ENCODE results near the gene BMP5.

Gene BMP5

DNA sequence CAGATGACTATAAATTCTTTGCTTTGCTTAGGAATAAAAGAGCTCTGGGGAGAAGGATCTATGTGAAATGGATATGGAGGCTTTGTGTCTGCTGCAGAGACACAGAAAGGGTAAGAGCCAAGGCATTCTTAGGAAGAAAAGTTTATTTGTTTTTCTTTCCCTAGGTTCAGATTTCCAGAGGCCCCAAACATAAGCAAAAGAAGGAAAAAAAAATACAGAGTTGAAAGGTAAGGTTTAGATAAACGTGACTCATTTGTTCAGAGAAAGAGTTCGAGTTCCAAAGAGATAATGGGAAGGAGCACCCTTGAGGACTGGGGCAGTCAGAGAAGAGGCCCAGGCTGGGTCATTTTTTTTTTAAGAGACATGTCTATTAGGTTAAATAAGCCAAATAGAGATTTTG lies 27.4 kb upstream of the BMP5 start:
- no peak overlapping the region for H3K4me2 ChIP-seq (ENCODE audit: low read length)
- TF ChIP-seq EZH2phosphoT487 (IDR thresholded peaks at IDR 0.05; ENCODE audit: low read depth) = no peak
- TF ChIP-seq, protein P1, sequence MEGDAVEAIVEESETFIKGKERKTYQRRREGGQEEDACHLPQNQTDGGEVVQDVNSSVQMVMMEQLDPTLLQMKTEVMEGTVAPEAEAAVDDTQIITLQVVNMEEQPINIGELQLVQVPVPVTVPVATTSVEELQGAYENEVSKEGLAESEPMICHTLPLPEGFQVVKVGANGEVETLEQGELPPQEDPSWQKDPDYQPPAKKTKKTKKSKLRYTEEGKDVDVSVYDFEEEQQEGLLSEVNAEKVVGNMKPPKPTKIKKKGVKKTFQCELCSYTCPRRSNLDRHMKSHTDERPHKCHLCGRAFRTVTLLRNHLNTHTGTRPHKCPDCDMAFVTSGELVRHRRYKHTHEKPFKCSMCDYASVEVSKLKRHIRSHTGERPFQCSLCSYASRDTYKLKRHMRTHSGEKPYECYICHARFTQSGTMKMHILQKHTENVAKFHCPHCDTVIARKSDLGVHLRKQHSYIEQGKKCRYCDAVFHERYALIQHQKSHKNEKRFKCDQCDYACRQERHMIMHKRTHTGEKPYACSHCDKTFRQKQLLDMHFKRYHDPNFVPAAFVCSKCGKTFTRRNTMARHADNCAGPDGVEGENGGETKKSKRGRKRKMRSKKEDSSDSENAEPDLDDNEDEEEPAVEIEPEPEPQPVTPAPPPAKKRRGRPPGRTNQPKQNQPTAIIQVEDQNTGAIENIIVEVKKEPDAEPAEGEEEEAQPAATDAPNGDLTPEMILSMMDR (IDR thresholded peaks at IDR 0.05; ENCODE audit: low read depth, low read length) = no peak
- H3K27me3 ChIP-seq (ENCODE audit: low read depth, low read length) = no peaks in the 10 kb centered on the region
- no peak overlapping the region for H3K27ac ChIP-seq (ENCODE audit: low read length)
- no peak overlapping the region for H2AFZ ChIP-seq (ENCODE audit: low read depth, low read length)
- no peak overlapping the region for H3K4me3 ChIP-seq (ENCODE audit: low read length)
- H3K4me1 ChIP-seq (ENCODE audit: low read length) = no peaks in the 10 kb centered on the region
- H4K20me1 ChIP-seq (ENCODE audit: insufficient read depth, low read length) = no peaks in the 10 kb centered on the region
- H3K9ac ChIP-seq (ENCODE audit: low read length) = no peak overlapping the region
- no peaks in the 10 kb centered on the region for H3K36me3 ChIP-seq (replicated peaks; ENCODE audit: low read depth, low read length)
- no peaks in the 10 kb centered on the region for H3K9me3 ChIP-seq (ENCODE audit: insufficient read depth, low read length)
- H3K79me2 ChIP-seq (ENCODE audit: low read length) = no peaks in the 10 kb centered on the region

DNA sequence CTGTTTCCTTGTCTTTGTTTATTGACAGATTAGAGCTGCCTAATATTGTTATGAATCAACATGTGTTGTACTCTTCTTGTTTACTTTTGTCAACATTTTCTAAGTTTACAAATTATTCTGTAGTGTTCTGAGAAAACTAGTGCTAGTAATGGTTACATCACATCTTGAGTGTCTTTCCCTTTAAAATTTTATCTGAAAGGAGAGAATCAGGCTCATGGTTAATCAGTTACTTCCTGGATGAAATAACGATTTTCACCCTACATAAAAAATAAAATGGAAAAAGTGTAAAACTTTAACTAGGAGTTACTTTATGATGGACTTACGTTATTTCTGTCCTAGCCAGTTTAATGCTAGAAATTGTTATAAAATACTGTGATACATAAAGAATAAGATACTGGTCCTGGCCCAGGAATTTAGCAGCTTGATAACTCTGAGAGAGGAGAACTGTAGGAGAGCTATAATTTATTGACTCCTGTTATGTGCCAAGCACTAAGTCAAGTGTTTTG lies 26.4 kb upstream of the BMP5 start:
- H4K20me1 ChIP-seq (ENCODE audit: insufficient read depth, low read length) = no peaks in the 10 kb centered on the region
- no peaks in the 10 kb centered on the region for H3K9me3 ChIP-seq (ENCODE audit: insufficient read depth, low read length)
- H3K9ac ChIP-seq (ENCODE audit: low read length) = no peak overlapping the region
- H3K4me2 ChIP-seq (ENCODE audit: low read length) = no peak overlapping the region
- H3K4me3 ChIP-seq (ENCODE audit: low read length) = no peak overlapping the region
- H3K27ac ChIP-seq (ENCODE audit: low read length) = no peak overlapping the region
- no peaks in the 10 kb centered on the region for H3K4me1 ChIP-seq (ENCODE audit: low read length)
- H3K79me2 ChIP-seq (ENCODE audit: low read length) = no peaks in the 10 kb centered on the region
- TF ChIP-seq EZH2phosphoT487 (IDR thresholded peaks at IDR 0.05; ENCODE audit: low read depth) = no peak
- TF ChIP-seq, protein P1 (IDR thresholded peaks at IDR 0.05; ENCODE audit: low read depth, low read length) = no peak
- no peaks in the 10 kb centered on the region for H3K27me3 ChIP-seq (ENCODE audit: low read depth, low read length)
- H2AFZ ChIP-seq (ENCODE audit: low read depth, low read length) = no peak overlapping the region
- no peaks in the 10 kb centered on the region for H3K36me3 ChIP-seq (replicated peaks; ENCODE audit: low read depth, low read length)

DNA sequence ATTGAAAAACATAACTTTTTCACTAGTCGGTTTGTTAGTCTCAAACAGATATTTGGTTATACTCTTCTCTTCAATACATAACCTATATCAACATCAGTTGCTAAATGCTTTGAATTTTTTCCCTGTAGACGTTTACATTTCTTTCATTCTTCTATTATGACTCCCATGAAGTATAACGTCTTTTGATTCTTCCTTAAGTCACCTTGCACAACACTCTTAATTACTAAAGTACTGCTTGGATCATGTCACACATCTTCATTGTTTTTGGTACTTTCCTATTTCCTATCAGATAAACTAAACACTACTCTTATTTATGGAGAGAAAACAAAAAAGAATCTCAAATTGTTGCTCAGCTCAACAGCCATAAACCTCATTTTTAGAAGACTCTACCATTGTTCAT lies 23.0 kb upstream of the BMP5 start:
- Histone ChIP-seq H3K4me2 (ENCODE audit: low read length) (no peak overlapping the region), H3K9me3 (ENCODE audit: insufficient read depth, low read length) (no peaks in the 10 kb centered on the region), H3K9ac (ENCODE audit: low read length) (no peak overlapping the region), H3K27ac (ENCODE audit: low read length) (no peak overlapping the region), H3K4me1 (ENCODE audit: low read length) (no peaks in the 10 kb centered on the region), H3K27me3 (ENCODE audit: low read depth, low read length) (no peaks in the 10 kb centered on the region), H4K20me1 (ENCODE audit: insufficient read depth, low read length) (no peaks in the 10 kb centered on the region), H3K36me3 (replicated peaks; ENCODE audit: low read depth, low read length) (no peaks in the 10 kb centered on the region), H3K79me2 (ENCODE audit: low read length) (no peaks in the 10 kb centered on the region), H3K4me3 (ENCODE audit: low read length) (no peak overlapping the region), H2AFZ (ENCODE audit: low read depth, low read length) (no peak overlapping the region)
- TF ChIP-seq, protein P1 (IDR thresholded peaks at IDR 0.05; ENCODE audit: low read depth, low read length) = no peak
- TF ChIP-seq EZH2phosphoT487 (IDR thresholded peaks at IDR 0.05; ENCODE audit: low read depth) = no peak

DNA sequence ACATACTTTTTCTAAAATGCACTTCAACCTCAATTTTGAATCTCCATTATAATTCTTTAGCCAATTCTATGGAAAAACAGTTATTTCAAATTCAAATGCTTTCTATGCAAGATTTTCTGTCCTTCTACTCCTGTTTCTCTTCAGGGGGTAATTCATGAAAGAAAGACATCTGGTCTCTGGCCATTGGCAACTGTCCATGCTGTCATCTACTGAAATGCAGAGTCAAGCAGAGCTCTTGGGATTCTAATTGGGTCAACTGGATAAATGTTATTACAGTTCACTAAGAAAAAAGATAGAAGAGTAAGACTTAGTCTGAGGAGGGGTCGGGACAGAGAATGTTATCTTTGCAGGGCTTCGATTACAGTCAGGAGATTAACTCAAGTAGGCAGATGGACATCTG lies 22.0 kb upstream of the BMP5 start:
- no peak overlapping the region for H3K4me3 ChIP-seq (ENCODE audit: low read length)
- no peaks in the 10 kb centered on the region for H4K20me1 ChIP-seq (ENCODE audit: insufficient read depth, low read length)
- no peak overlapping the region for H3K9ac ChIP-seq (ENCODE audit: low read length)
- no peak overlapping the region for H3K4me2 ChIP-seq (ENCODE audit: low read length)
- H3K27me3 ChIP-seq (ENCODE audit: low read depth, low read length) = no peaks in the 10 kb centered on the region
- H2AFZ ChIP-seq (ENCODE audit: low read depth, low read length) = no peak overlapping the region
- no peaks in the 10 kb centered on the region for H3K4me1 ChIP-seq (ENCODE audit: low read length)
- H3K79me2 ChIP-seq (ENCODE audit: low read length) = no peaks in the 10 kb centered on the region
- H3K9me3 ChIP-seq (ENCODE audit: insufficient read depth, low read length) = no peaks in the 10 kb centered on the region
- no peak for TF ChIP-seq EZH2phosphoT487 (IDR thresholded peaks at IDR 0.05; ENCODE audit: low read depth)
- TF ChIP-seq, protein P1 (IDR thresholded peaks at IDR 0.05; ENCODE audit: low read depth, low read length) = no peak
- no peak overlapping the region for H3K27ac ChIP-seq (ENCODE audit: low read length)
- H3K36me3 ChIP-seq (replicated peaks; ENCODE audit: low read depth, low read length) = no peaks in the 10 kb centered on the region
